H1 (cell line): Measurements from ENCODE around the gene WNT1. TPM values are rescaled to one million over a fixed set of nuclear protein-coding genes. Genes with fewer than 3 reads are reported as not detected.

Source experiments
- BACH1 ChIP-seq: IDR thresholded peaks from 2 replicates; pipeline ENCODE4 v1.6.1; 2012; ENCODE audit warnings: low read length, improper control_type of control experiment
- EGR1 ChIP-seq: IDR thresholded peaks from 2 replicates; pipeline ENCODE4 v1.6.1; 2011; ENCODE audit warnings: low read depth, low read length, borderline replicate concordance
- FOSL1 ChIP-seq: IDR thresholded peaks from 2 replicates; pipeline ENCODE4 v1.6.1; 2011; ENCODE audit warnings: mild to moderate bottlenecking, low read depth, low read length, moderate library complexity; ENCODE audit not compliant: insufficient read depth
- HDAC6 ChIP-seq: IDR thresholded peaks from one replicate; pipeline ENCODE4 v1.7.1; 2012; ENCODE audit warnings: low read depth, mild to moderate bottlenecking, inconsistent platforms, low read length, moderate library complexity
- KDM4A ChIP-seq: IDR thresholded peaks from one replicate; pipeline ENCODE4 v1.7.1; 2012; ENCODE audit warnings: low read depth, mild to moderate bottlenecking, moderate library complexity, low read length, inconsistent platforms; ENCODE audit not compliant: severe bottlenecking
- NRF1 ChIP-seq: IDR thresholded peaks from 2 replicates; pipeline ENCODE4 v1.6.1; 2011; ENCODE audit warnings: mild to moderate bottlenecking, low read depth, low read length, improper control_type of control experiment
- RAD21 ChIP-seq, 2 experiments: IDR thresholded peaks in 1 of 2; conservative IDR thresholded peaks in 1 of 2; 2 replicates each; pipeline ENCODE4 v1.6.1; 2011; ENCODE audit warnings: low read depth in 2 of 2, low read length in 2 of 2, improper control_type of control experiment in 1 of 2, inconsistent platforms in 1 of 2, mild to moderate bottlenecking in 1 of 2, moderate library complexity in 1 of 2
- polyA plus RNA-seq, 7 experiments: library from polyadenylated mRNA; depleted of rRNA in 3 of 7; stranded (reverse) in 5 of 7; unstranded in 2 of 7; fragments of >200 nt in 5 of 7; fragments of 200-250 nt in 2 of 7; gene quantifications; 1 replicate in 5 of 7; 2 replicates in 1 of 7; 4 replicates in 1 of 7; pipeline versions ENCODE4 v1.2.1 to v1.2.3, GENCODE V29; 2011 to 2013; ENCODE audit warnings: missing spikeins in 2 of 7, mixed read lengths in 2 of 7
- total RNA-seq: library from RNA; stranded (reverse); fragmentation: NEBNext Ultra II Directional; extraction: Animal tissue kit (Norgen Biotek cat#: 25700); gene quantifications from 2 replicates; pipeline ENCODE4 v1.2.1, GENCODE V29; 2021

WNT1 gene
- total and polyA plus RNA-seq, 2 of the 8 experiments (the other 6 are each of a cell fraction or from before 2014, with no cell fraction given): not detected

- TF ChIP-seq RAD21 (IDR thresholded peaks at IDR 0.05 in 1 of 2, conservative IDR thresholded peaks at IDR 0.05 in 1 of 2; ENCODE audit: low read depth in 2 of 2, low read length in 2 of 2) (no peak), HDAC6 (no peak), BACH1 (no peak), KDM4A (no peak), EGR1 (no peak), FOSL1 (no peak), NRF1 (no peak)
Observed at GRCh38 chr12:48968467-48968866, 9.7 kb upstream of the WNT1 start (continued).
